Right lobe of liver (tissue), 4 donors: ENCODE data around the gene RNGTT.

Experiments used
- CTCF ChIP-seq, 4 donors: fragments of 200-600 bp in 3 of 4; fragments of 450-650 bp in 1 of 4; IDR thresholded peaks; one replicate each; pipeline versions ENCODE4 v1.5.1 to v1.8.0; 2016 to 2022; ENCODE audit warnings: antibody characterized with exemption in 4 of 4, mild to moderate bottlenecking in 2 of 4
- POLR2A ChIP-seq: fragments of 450-650 bp; IDR thresholded peaks from one replicate; pipeline ENCODE4 v1.6.1; 2017; ENCODE audit warnings: antibody characterized with exemption, mild to moderate bottlenecking
- donor health status: DM: no; HTN: no; CAD: no.
- donor health status: DM: no; HTN: no; CAD: no.
- donor health status: DM: no; HTN: yes; CAD: no.

GRCh38 chr6:88655586-88655985 lies 307.8 kb downstream of the RNGTT start:
- TF ChIP-seq CTCF (IDR thresholded peaks at IDR 0.05): no peak
- TF ChIP-seq POLR2A: no peak
